Measurements from ENCODE around the gene VAPB. TPM values are rescaled to one million over a fixed set of nuclear protein-coding genes. Genes with fewer than 3 reads are reported as not detected.

VAPB gene
- total RNA-seq, 1 donor from 2014 or later: 61.5 TPM

- Histone ChIP-seq H3K36me3 (ENCODE audit: insufficient read depth, low read length) (no peaks in the 10 kb centered on the region), H3K27me3 (ENCODE audit: insufficient read depth, low read length) (no peaks in the 10 kb centered on the region), H3K79me2 (ENCODE audit: insufficient read depth, low read length) (no peaks in the 10 kb centered on the region), H3K4me2 (ENCODE audit: low read length) (no peak overlapping the region), H3K9ac (ENCODE audit: low read length) (no peak overlapping the region), H3K4me1 (ENCODE audit: insufficient read depth, low read length) (no peaks in the 10 kb centered on the region), H3K4me3 (ENCODE audit: insufficient read depth, low read depth, low read length) (no peak overlapping the region), H3K27ac (ENCODE audit: low read depth, low read length) (no peak overlapping the region), H3K9me3 (ENCODE audit: insufficient read depth, low read depth, low read length) (no peaks in the 10 kb centered on the region), H4K20me1 (ENCODE audit: insufficient read depth, low read length) (peaks cover 3% of the 10 kb centered on the region), H2AFZ (ENCODE audit: low read depth, low read length) (no peak overlapping the region)
- H3K4me3 Mint-ChIP-seq (ENCODE audit: unreplicated experiment): no peak overlapping the region
- FAIRE-seq (no peak), DNase-seq (ENCODE audit: low read depth) (no peak)
- no peak overlapping the region for H3K27ac Mint-ChIP-seq (ENCODE audit: unreplicated experiment)
- no peaks in the 10 kb centered on the region for H3K4me1 Mint-ChIP-seq (ENCODE audit: low read depth, unreplicated experiment)
- H3K27me3 Mint-ChIP-seq (ENCODE audit: low read depth, unreplicated experiment): peaks cover 9% of the 10 kb centered on the region
- no peaks in the 10 kb centered on the region for H3K9me3 Mint-ChIP-seq (ENCODE audit: unreplicated experiment)
- no peak for TF ChIP-seq EZH2 (IDR thresholded peaks at IDR 0.05; ENCODE audit: insufficient read depth, low read length)
- TF ChIP-seq CTCF (IDR thresholded peaks at IDR 0.05; ENCODE audit: insufficient read depth, low read depth, low read length): no peak
- H3K36me3 Mint-ChIP-seq (ENCODE audit: low read depth, unreplicated experiment): peaks cover 4% of the 10 kb centered on the region
Measured at GRCh38 chr20:58469616-58470015, 80.6 kb downstream of the VAPB start.

GRCh38 chr20:58470336-58471192 lies 81.5 kb downstream of the VAPB start:
- Mint-ChIP-seq H3K36me3 (ENCODE audit: low read depth, unreplicated experiment) (peaks cover 7% of the 10 kb centered on the region), H3K9me3 (ENCODE audit: unreplicated experiment) (no peaks in the 10 kb centered on the region), H3K27ac (ENCODE audit: unreplicated experiment) (no peak overlapping the region), H3K27me3 (ENCODE audit: low read depth, unreplicated experiment) (peaks cover 9% of the 10 kb centered on the region), H3K4me3 (ENCODE audit: unreplicated experiment) (no peak overlapping the region), H3K4me1 (ENCODE audit: low read depth, unreplicated experiment) (no peaks in the 10 kb centered on the region)
- no peaks in the 10 kb centered on the region for H3K9me3 ChIP-seq (ENCODE audit: insufficient read depth, low read depth, low read length)
- no peak overlapping the region for H3K27ac ChIP-seq (ENCODE audit: low read depth, low read length)
- DNase-seq (ENCODE audit: low read depth) (no peak), FAIRE-seq (no peak)
- no peaks in the 10 kb centered on the region for H3K79me2 ChIP-seq (ENCODE audit: insufficient read depth, low read length)
- no peaks in the 10 kb centered on the region for H3K27me3 ChIP-seq (ENCODE audit: insufficient read depth, low read length)
- H3K4me1 ChIP-seq (ENCODE audit: insufficient read depth, low read length): no peaks in the 10 kb centered on the region
- TF ChIP-seq CTCF (IDR thresholded peaks at IDR 0.05; ENCODE audit: insufficient read depth, low read depth, low read length) (no peak), EZH2 (IDR thresholded peaks at IDR 0.05; ENCODE audit: insufficient read depth, low read length) (no peak)
- H3K9ac ChIP-seq (ENCODE audit: low read length): no peak overlapping the region
- H4K20me1 ChIP-seq (ENCODE audit: insufficient read depth, low read length): peaks cover 3% of the 10 kb centered on the region
- no peak overlapping the region for H3K4me2 ChIP-seq (ENCODE audit: low read length)
- H3K36me3 ChIP-seq (ENCODE audit: insufficient read depth, low read length): no peaks in the 10 kb centered on the region
- no peak overlapping the region for H2AFZ ChIP-seq (ENCODE audit: low read depth, low read length)
- no peak overlapping the region for H3K4me3 ChIP-seq (ENCODE audit: insufficient read depth, low read depth, low read length)
